ENCODE measurements around the gene BCLAF1.

BCLAF1 gene

DNA sequence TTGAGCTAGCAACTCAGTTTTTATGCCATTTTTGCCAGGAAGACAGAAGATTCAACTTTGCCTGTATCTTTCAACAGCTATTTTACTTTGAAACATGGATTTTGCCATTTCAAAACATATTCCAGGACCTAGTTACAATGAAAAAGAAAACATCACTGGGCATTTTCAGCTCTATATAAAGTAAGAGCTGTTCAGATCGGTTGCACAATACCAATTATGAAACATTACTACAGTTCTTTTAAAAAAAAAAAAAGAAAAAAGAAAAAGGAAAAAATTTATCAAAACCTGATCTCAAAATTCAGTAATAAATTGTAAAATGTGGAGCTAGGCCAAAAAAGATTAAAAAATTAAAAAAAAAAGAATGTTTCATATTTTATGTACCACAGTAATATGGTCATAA lies 15.6 kb downstream of the BCLAF1 start:
- Histone ChIP-seq H3K27ac (ENCODE audit: low read depth, low read length) (no peak overlapping the region), H4K8ac (ENCODE audit: low read depth, low read length) (no peak overlapping the region), H4K91ac (ENCODE audit: low read depth, low read length) (no peak overlapping the region), H3K36me3 (ENCODE audit: control insufficient read depth in 1 of 2, insufficient read depth in 2 of 2, low read length in 2 of 2) (peaks cover 2 to 14% of the 10 kb centered on the region in 2 experiments), H3K18ac (ENCODE audit: low read length) (no peak overlapping the region), H2BK5ac (ENCODE audit: low read depth, low read length, poor library complexity) (no peak overlapping the region), H3K4ac (ENCODE audit: low read depth, low read length) (no peak overlapping the region), H3K4me3 (ENCODE audit: low read depth, low read length) (no peak overlapping the region), H3K79me1 (ENCODE audit: low read length) (no peaks in the 10 kb centered on the region), H3K79me2 (ENCODE audit: control insufficient read depth, insufficient read depth, low read length, poor library complexity) (no peaks in the 10 kb centered on the region), H2BK120ac (ENCODE audit: insufficient read depth, low read length, poor library complexity) (no peak overlapping the region), H2AK5ac (ENCODE audit: low read length) (no peak overlapping the region), H4K12ac (ENCODE audit: low read depth, low read length) (no peak overlapping the region), H2BK12ac (ENCODE audit: low read length) (no peak overlapping the region), H2AFZ (ENCODE audit: insufficient read depth, low read length, poor library complexity) (no peak overlapping the region), H3K4me2 (ENCODE audit: low read length) (no peak overlapping the region), H3K4me1 (ENCODE audit: control insufficient read depth in 1 of 2, insufficient read depth in 2 of 2, low read length in 2 of 2) (no peaks in the 10 kb centered on the region), H3K9me3 (ENCODE audit: insufficient read depth, low read depth, low read length) (no peaks in the 10 kb centered on the region), H3K9ac (ENCODE audit: low read length) (no peak overlapping the region), H3K27me3 (ENCODE audit: insufficient read depth, low read length) (no peaks in the 10 kb centered on the region), H3K14ac (ENCODE audit: low read length) (no peak overlapping the region), H3K23ac (ENCODE audit: low read length) (no peak overlapping the region)
- no peak for DNase-seq
- WGBS (ENCODE audit: extremely low coverage, insufficient coverage, insufficient read length) = no CpG with 5 or more reads among the region's 1 CpG

- Histone ChIP-seq H3K79me2 (ENCODE audit: control insufficient read depth, insufficient read depth, low read length, poor library complexity) (no peaks in the 10 kb centered on the region), H3K18ac (ENCODE audit: low read length) (no peak overlapping the region), H3K4me1 (ENCODE audit: control insufficient read depth in 1 of 2, insufficient read depth in 2 of 2, low read length in 2 of 2) (no peaks in the 10 kb centered on the region), H3K23ac (ENCODE audit: low read length) (no peak overlapping the region), H4K91ac (ENCODE audit: low read depth, low read length) (no peak overlapping the region), H3K9me3 (ENCODE audit: insufficient read depth, low read depth, low read length) (no peaks in the 10 kb centered on the region), H4K12ac (ENCODE audit: low read depth, low read length) (no peak overlapping the region), H3K9ac (ENCODE audit: low read length) (no peak overlapping the region), H4K8ac (ENCODE audit: low read depth, low read length) (no peak overlapping the region), H2AK5ac (ENCODE audit: low read length) (no peak overlapping the region), H2BK12ac (ENCODE audit: low read length) (no peak overlapping the region), H3K27ac (ENCODE audit: low read depth, low read length) (no peak overlapping the region), H3K14ac (ENCODE audit: low read length) (no peak overlapping the region), H3K79me1 (ENCODE audit: low read length) (no peaks in the 10 kb centered on the region), H3K27me3 (ENCODE audit: insufficient read depth, low read length) (no peaks in the 10 kb centered on the region), H2BK5ac (ENCODE audit: low read depth, low read length, poor library complexity) (no peak overlapping the region), H3K4ac (ENCODE audit: low read depth, low read length) (no peak overlapping the region), H3K4me3 (ENCODE audit: low read depth, low read length) (no peak overlapping the region), H3K36me3 (ENCODE audit: control insufficient read depth in 1 of 2, insufficient read depth in 2 of 2, low read length in 2 of 2) (peaks cover 4 to 10% of the 10 kb centered on the region in 2 experiments), H2AFZ (ENCODE audit: insufficient read depth, low read length, poor library complexity) (no peak overlapping the region), H2BK120ac (ENCODE audit: insufficient read depth, low read length, poor library complexity) (no peak overlapping the region), H3K4me2 (ENCODE audit: low read length) (no peak overlapping the region)
- no CpG with 5 or more reads among the region's 1 CpG for WGBS (ENCODE audit: extremely low coverage, insufficient coverage, insufficient read length)
- DNase-seq = no peak
Measured at GRCh38 chr6:136265101-136265500, 24.5 kb downstream of the BCLAF1 start.

DNA sequence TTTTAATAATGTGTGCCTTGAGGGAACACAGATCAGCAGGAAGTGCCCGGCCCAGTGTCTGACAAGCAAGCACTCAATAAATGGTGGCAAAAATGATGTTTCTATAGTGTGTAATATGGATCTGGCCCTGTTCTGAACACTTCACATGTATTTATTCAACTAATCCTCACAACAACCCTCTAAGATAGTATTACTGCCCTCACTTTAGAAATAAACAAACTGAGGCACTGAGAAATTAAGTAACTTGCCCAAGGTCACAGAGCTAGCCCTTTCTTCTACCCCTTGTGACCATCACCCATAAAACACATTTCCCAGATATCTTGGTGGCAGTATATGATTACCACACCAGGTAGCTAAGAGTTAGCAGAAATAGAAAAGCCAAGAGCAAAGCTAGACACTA lies 26.7 kb downstream of the BCLAF1 start:
- no peak overlapping the region for H3K14ac ChIP-seq (ENCODE audit: low read length)
- no peak overlapping the region for H2BK12ac ChIP-seq (ENCODE audit: low read length)
- H3K36me3 ChIP-seq (ENCODE audit: control insufficient read depth in 1 of 2, insufficient read depth in 2 of 2, low read length in 2 of 2) = peaks cover 4 to 8% of the 10 kb centered on the region in 2 experiments
- no peak overlapping the region for H3K23ac ChIP-seq (ENCODE audit: low read length)
- no peaks in the 10 kb centered on the region for H3K9me3 ChIP-seq (ENCODE audit: insufficient read depth, low read depth, low read length)
- no peak overlapping the region for H4K12ac ChIP-seq (ENCODE audit: low read depth, low read length)
- no peak for DNase-seq
- H3K79me2 ChIP-seq (ENCODE audit: control insufficient read depth, insufficient read depth, low read length, poor library complexity) = no peaks in the 10 kb centered on the region
- H2AK5ac ChIP-seq (ENCODE audit: low read length) = no peak overlapping the region
- no peak overlapping the region for H3K4me2 ChIP-seq (ENCODE audit: low read length)
- no peaks in the 10 kb centered on the region for H3K4me1 ChIP-seq (ENCODE audit: control insufficient read depth in 1 of 2, insufficient read depth in 2 of 2, low read length in 2 of 2)
- no peak overlapping the region for H2AFZ ChIP-seq (ENCODE audit: insufficient read depth, low read length, poor library complexity)
- no peak overlapping the region for H3K27ac ChIP-seq (ENCODE audit: low read depth, low read length)
- no peak overlapping the region for H3K9ac ChIP-seq (ENCODE audit: low read length)
- H4K8ac ChIP-seq (ENCODE audit: low read depth, low read length) = no peak overlapping the region
- no CpG with 5 or more reads among the region's 1 CpG for WGBS (ENCODE audit: extremely low coverage, insufficient coverage, insufficient read length)
- H4K91ac ChIP-seq (ENCODE audit: low read depth, low read length) = no peak overlapping the region
- no peak overlapping the region for H3K4me3 ChIP-seq (ENCODE audit: low read depth, low read length)
- H3K27me3 ChIP-seq (ENCODE audit: insufficient read depth, low read length) = no peaks in the 10 kb centered on the region
- H3K18ac ChIP-seq (ENCODE audit: low read length) = no peak overlapping the region
- no peak overlapping the region for H3K4ac ChIP-seq (ENCODE audit: low read depth, low read length)
- no peak overlapping the region for H2BK5ac ChIP-seq (ENCODE audit: low read depth, low read length, poor library complexity)
- H2BK120ac ChIP-seq (ENCODE audit: insufficient read depth, low read length, poor library complexity) = no peak overlapping the region
- H3K79me1 ChIP-seq (ENCODE audit: low read length) = no peaks in the 10 kb centered on the region

DNA sequence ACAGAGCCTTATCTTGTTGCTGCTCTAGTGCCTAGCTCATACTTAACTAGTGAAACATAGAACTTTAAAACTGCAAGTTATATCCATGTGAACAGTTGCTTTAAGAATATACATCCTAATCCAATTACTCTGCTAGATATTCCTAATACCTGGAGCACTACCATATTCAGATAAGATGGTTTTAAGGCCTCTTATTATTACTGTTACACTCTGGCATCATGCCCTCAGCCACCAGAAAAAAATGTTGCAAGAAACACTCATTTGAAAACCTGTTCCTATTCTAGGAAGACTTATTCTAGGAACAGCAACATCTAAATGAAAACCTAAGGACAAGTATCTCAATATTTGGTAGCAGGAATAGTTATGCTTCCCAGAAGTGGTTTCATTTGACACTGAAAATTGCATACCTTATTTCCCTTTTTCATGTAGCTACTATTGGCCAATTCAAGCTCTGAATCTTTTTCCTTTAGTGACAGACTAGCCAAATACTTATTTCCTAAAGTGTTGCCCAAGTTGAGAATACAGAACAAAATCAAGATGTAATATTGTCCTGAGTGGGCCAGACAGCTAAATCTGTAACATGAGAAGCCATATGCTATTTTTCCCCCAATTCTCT lies 34.7 kb downstream of the BCLAF1 start:
- H4K12ac ChIP-seq (ENCODE audit: low read depth, low read length) = no peak overlapping the region
- no peaks in the 10 kb centered on the region for H3K79me1 ChIP-seq (ENCODE audit: low read length)
- H3K23ac ChIP-seq (ENCODE audit: low read length) = no peak overlapping the region
- no peak overlapping the region for H2BK120ac ChIP-seq (ENCODE audit: insufficient read depth, low read length, poor library complexity)
- H3K4me2 ChIP-seq (ENCODE audit: low read length) = no peak overlapping the region
- H3K18ac ChIP-seq (ENCODE audit: low read length) = no peak overlapping the region
- H3K27me3 ChIP-seq (ENCODE audit: insufficient read depth, low read length) = no peaks in the 10 kb centered on the region
- H2AK5ac ChIP-seq (ENCODE audit: low read length) = no peak overlapping the region
- peaks cover 0 to 4% of the 10 kb centered on the region in 2 experiments for H3K36me3 ChIP-seq (ENCODE audit: control insufficient read depth in 1 of 2, insufficient read depth in 2 of 2, low read length in 2 of 2)
- no peak overlapping the region for H3K14ac ChIP-seq (ENCODE audit: low read length)
- no peak overlapping the region for H2BK12ac ChIP-seq (ENCODE audit: low read length)
- H4K8ac ChIP-seq (ENCODE audit: low read depth, low read length) = no peak overlapping the region
- no peak overlapping the region for H3K4ac ChIP-seq (ENCODE audit: low read depth, low read length)
- H2AFZ ChIP-seq (ENCODE audit: insufficient read depth, low read length, poor library complexity) = no peak overlapping the region
- H4K91ac ChIP-seq (ENCODE audit: low read depth, low read length) = no peak overlapping the region
- no peaks in the 10 kb centered on the region for H3K9me3 ChIP-seq (ENCODE audit: insufficient read depth, low read depth, low read length)
- H3K4me3 ChIP-seq (ENCODE audit: low read depth, low read length) = no peak overlapping the region
- no peak for DNase-seq
- H2BK5ac ChIP-seq (ENCODE audit: low read depth, low read length, poor library complexity) = no peak overlapping the region
- H3K4me1 ChIP-seq (ENCODE audit: control insufficient read depth in 1 of 2, insufficient read depth in 2 of 2, low read length in 2 of 2) = no peaks in the 10 kb centered on the region
- H3K27ac ChIP-seq (ENCODE audit: low read depth, low read length) = no peak overlapping the region
- no peak overlapping the region for H3K9ac ChIP-seq (ENCODE audit: low read length)
- no peaks in the 10 kb centered on the region for H3K79me2 ChIP-seq (ENCODE audit: control insufficient read depth, insufficient read depth, low read length, poor library complexity)
